Endothelial cell of umbilical vein (primary cell): ENCODE data around the gene MYCL. TPM values are rescaled to one million over a fixed set of nuclear protein-coding genes. Genes with fewer than 3 reads are reported as not detected.

Experiments used
- BruUV-seq: library from RNA; stranded (reverse); fragments of 400-500 nt; replicated peaks from 2 replicates; lab custom pipeline; 2021; lab: Mats Ljungman, UMichigan
- CTCF ChIA-PET: fragments of 300-600, 350-600 bp; sonication (Branson Sonifier 250); formaldehyde crosslinking; loops from one replicate; lab custom pipeline; 2021; ENCODE audit warnings: antibody characterized with exemption, inconsistent platforms; lab: Charles Lee
- POLR2A ChIA-PET: fragments of 300-600, 350-600 bp; sonication (Branson Sonifier 250); formaldehyde crosslinking; loops from one replicate; lab custom pipeline; 2021; ENCODE audit warnings: antibody characterized with exemption, inconsistent platforms; lab: Charles Lee
- DNase-seq: peaks from one replicate; pipeline ENCODE4 v3.0.0-alpha.2; 2011; ENCODE audit warnings: low read depth, low spot score
- FAIRE-seq: peaks from 2 replicates; lab custom pipeline; 2011; peaks lifted over from hg19 to GRCh38; lab: Jason Lieb, UNC
- H2AFZ ChIP-seq: 2 replicates; pipeline ENCODE4 v1.6.0; 2012; ENCODE audit warnings: low read depth, low read length, control low read depth, inconsistent platforms
- H3K27ac ChIP-seq: 2 replicates; pipeline ENCODE4 v1.5.1; 2011; ENCODE audit warnings: low read depth, mild to moderate bottlenecking, control low read depth, low read length, moderate library complexity; ENCODE audit not compliant: insufficient read depth
- H3K27me3 ChIP-seq, 2 experiments: 2 replicates each; pipeline versions ENCODE4 v1.6.0 to v1.6.1; 2011; ENCODE audit warnings: low read length in 2 of 2, mixed read lengths in 1 of 2; ENCODE audit not compliant: control insufficient read depth in 2 of 2, insufficient read depth in 2 of 2
- H3K36me3 ChIP-seq, 2 experiments: 2 replicates in 1 of 2; 3 replicates in 1 of 2; pipeline ENCODE4 v1.5.1; 2011; ENCODE audit warnings: low read length in 2 of 2, mild to moderate bottlenecking in 1 of 2, moderate library complexity in 1 of 2; ENCODE audit not compliant: control insufficient read depth in 2 of 2, insufficient read depth in 2 of 2; ENCODE audit errors: extremely low read depth in 1 of 2
- H3K4me1 ChIP-seq: 3 replicates; pipeline ENCODE4 v1.5.1; 2011; ENCODE audit warnings: mild to moderate bottlenecking, low read length; ENCODE audit not compliant: control insufficient read depth, insufficient read depth; ENCODE audit errors: extremely low read depth
- H3K4me2 ChIP-seq: 2 replicates; pipeline ENCODE4 v1.6.1; 2011; ENCODE audit warnings: low read length, control low read depth, mixed read lengths; ENCODE audit not compliant: insufficient read depth
- H3K4me3 ChIP-seq, 3 experiments: fragments of 200-600 bp in 1 of 3; sonication (generic), shearing (Covaris generic) in 1 of 3; replicated peaks in 1 of 3; 2 replicates each; pipeline ENCODE4 v1.5.1; 2011 to 2016; ENCODE audit warnings: control low read depth in 3 of 3, low read length in 3 of 3, mild to moderate bottlenecking in 2 of 3, inconsistent platforms in 1 of 3, low read depth in 1 of 3, moderate library complexity in 1 of 3; ENCODE audit not compliant: insufficient read depth in 1 of 3
- H3K79me2 ChIP-seq: 2 replicates; pipeline ENCODE4 v1.6.0; 2012; ENCODE audit warnings: low read length, inconsistent platforms; ENCODE audit not compliant: control insufficient read depth, insufficient read depth
- H3K9ac ChIP-seq: replicated peaks from 2 replicates; pipeline ENCODE3; 2011; ENCODE audit warnings: low read length, control low read depth; ENCODE audit not compliant: insufficient read depth; ENCODE audit errors: extremely low read depth
- H3K9me1 ChIP-seq: replicated peaks from 3 replicates; pipeline ENCODE4 v1.6.0; 2011; ENCODE audit warnings: mild to moderate bottlenecking, low read length; ENCODE audit not compliant: control insufficient read depth, insufficient read depth; ENCODE audit errors: extremely low read depth
- H3K9me3 ChIP-seq: replicated peaks from 2 replicates; pipeline ENCODE4 v1.5.1; 2012; ENCODE audit warnings: low read length, inconsistent platforms; ENCODE audit not compliant: control insufficient read depth, insufficient read depth
- H4K20me1 ChIP-seq: replicated peaks from 2 replicates; pipeline ENCODE3; 2011; ENCODE audit warnings: mild to moderate bottlenecking, low read length; ENCODE audit not compliant: control insufficient read depth, insufficient read depth; ENCODE audit errors: extremely low read depth
- EZH2 ChIP-seq: IDR thresholded peaks from 2 replicates; pipeline ENCODE4 v1.6.1; 2012; ENCODE audit warnings: borderline replicate concordance, low read depth, mild to moderate bottlenecking, moderate library complexity, low read length, inconsistent platforms; ENCODE audit not compliant: severe bottlenecking
- FOS ChIP-seq: IDR thresholded peaks from 2 replicates; pipeline ENCODE4 v1.6.1; 2011; ENCODE audit warnings: mild to moderate bottlenecking, low read length, moderate library complexity, borderline replicate concordance; ENCODE audit not compliant: insufficient read depth
- GATA2 ChIP-seq: IDR thresholded peaks from 2 replicates; pipeline ENCODE4 v1.7.0; 2011; ENCODE audit warnings: low read depth, mild to moderate bottlenecking, moderate library complexity, mixed read lengths, low read length; ENCODE audit not compliant: insufficient read length, insufficient read depth
- JUN ChIP-seq: IDR thresholded peaks from 2 replicates; pipeline ENCODE4 v1.6.1; 2011; ENCODE audit warnings: borderline replicate concordance, low read depth; ENCODE audit not compliant: insufficient read length, insufficient read depth
- MYC ChIP-seq: IDR thresholded peaks from one replicate; pipeline ENCODE4 v1.6.1; 2011; ENCODE audit warnings: mild to moderate bottlenecking, low read depth, low read length
- POLR2A ChIP-seq: IDR thresholded peaks from 2 replicates; pipeline ENCODE4 v1.6.1; 2012; ENCODE audit warnings: low read depth, mild to moderate bottlenecking, control low read depth, low read length
- POLR2AphosphoS5 ChIP-seq: IDR thresholded peaks from 2 replicates; pipeline ENCODE4 v1.6.1; 2012; ENCODE audit warnings: low read depth, mild to moderate bottlenecking, control low read depth, low read length, moderate library complexity; ENCODE audit not compliant: insufficient read depth
- dilution Hi-C: fragments of 300-500 bp; cut with MboI; formaldehyde crosslinking; loops from one replicate; pipeline ENCODE4 v1.15.0; 2019; ENCODE audit warnings: low sequenced_read_pairs; ENCODE audit not compliant: extremely low pct_ligation_motif_present
- intact Hi-C: fragments of 100-400 bp; cut with micrococcal nuclease; formaldehyde crosslinking; loops from one replicate; pipeline ENCODE4 v1.10.0; 2022
- polyA plus RNA-seq, 4 experiments: library from polyadenylated mRNA; depleted of rRNA in 3 of 4; stranded (reverse) in 3 of 4; unstranded in 1 of 4; fragments of >200 nt; gene quantifications; 2 replicates each; pipeline versions ENCODE4 v1.2.1 to v1.2.3, GENCODE V29; 2011 to 2012; ENCODE audit warnings: missing spikeins in 1 of 4
- total RNA-seq: library from RNA; stranded (reverse); gene quantifications from 2 replicates; pipeline ENCODE4 v1.2.3, GENCODE V29; 2021
- TF ChIP-seq, protein P1 (sequence below): IDR thresholded peaks from 2 replicates; pipeline ENCODE4 v1.6.1; 2011; ENCODE audit not compliant: insufficient read depth, insufficient read length
- TF ChIP-seq, protein P2 (sequence below), 2 donors: IDR thresholded peaks; 1 replicate in 1 of 2; 2 replicates in 1 of 2; pipeline ENCODE4 v1.5.1; 2011; ENCODE audit warnings: low read length in 2 of 2, mild to moderate bottlenecking in 2 of 2, moderate library complexity in 2 of 2, control low read depth in 1 of 2, inconsistent platforms in 1 of 2, low read depth in 1 of 2; ENCODE audit not compliant: insufficient read depth in 1 of 2; ENCODE audit errors: extremely low read depth in 1 of 2

Gene MYCL
- total and polyA plus RNA-seq, 2 donors (not counting 3 experiments of a cell fraction or from before 2014, with no cell fraction given) = 1.3 to 2.1 TPM

DNA sequence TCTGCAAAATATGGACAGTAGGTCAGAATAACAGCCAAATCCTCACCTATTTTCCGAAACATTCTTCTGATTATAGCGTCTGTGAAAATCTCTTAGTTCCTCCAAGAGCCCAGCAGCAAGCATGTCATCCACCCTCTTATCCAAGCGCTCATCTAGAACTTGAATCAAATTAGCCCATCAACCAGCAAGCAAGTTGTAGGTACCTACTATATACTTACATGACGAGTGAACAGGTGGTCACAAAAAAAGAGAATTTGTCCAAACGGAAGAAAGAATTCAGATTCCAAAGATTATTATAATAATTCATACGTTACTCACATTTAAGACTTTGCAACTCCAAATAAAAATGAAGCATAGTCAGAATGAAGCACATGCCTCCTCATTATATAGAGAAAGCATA, 53.8 kb downstream of the MYCL start:
- H4K20me1 ChIP-seq = no peaks in the 10 kb centered on the region
- dilution Hi-C loops = no loop called here
- H3K4me1 ChIP-seq = peaks cover 8% of the 10 kb centered on the region
- H3K27me3 ChIP-seq = no peaks in the 10 kb centered on the region
- peaks cover 10 to 11% of the 10 kb centered on the region in 2 experiments for H3K36me3 ChIP-seq
- no peak overlapping the region for H3K9ac ChIP-seq
- BruUV-seq = no TSS peak
- DNase-seq = no peak
- TF ChIP-seq POLR2A = no peak
- TF ChIP-seq, protein P1, sequence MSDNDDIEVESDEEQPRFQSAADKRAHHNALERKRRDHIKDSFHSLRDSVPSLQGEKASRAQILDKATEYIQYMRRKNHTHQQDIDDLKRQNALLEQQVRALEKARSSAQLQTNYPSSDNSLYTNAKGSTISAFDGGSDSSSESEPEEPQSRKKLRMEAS = no peak
- no peak for TF ChIP-seq POLR2AphosphoS5
- no peak for TF ChIP-seq FOS
- no peak for TF ChIP-seq MYC
- TF ChIP-seq JUN = no peak
- no peak for TF ChIP-seq GATA2
- TF ChIP-seq, protein P2, sequence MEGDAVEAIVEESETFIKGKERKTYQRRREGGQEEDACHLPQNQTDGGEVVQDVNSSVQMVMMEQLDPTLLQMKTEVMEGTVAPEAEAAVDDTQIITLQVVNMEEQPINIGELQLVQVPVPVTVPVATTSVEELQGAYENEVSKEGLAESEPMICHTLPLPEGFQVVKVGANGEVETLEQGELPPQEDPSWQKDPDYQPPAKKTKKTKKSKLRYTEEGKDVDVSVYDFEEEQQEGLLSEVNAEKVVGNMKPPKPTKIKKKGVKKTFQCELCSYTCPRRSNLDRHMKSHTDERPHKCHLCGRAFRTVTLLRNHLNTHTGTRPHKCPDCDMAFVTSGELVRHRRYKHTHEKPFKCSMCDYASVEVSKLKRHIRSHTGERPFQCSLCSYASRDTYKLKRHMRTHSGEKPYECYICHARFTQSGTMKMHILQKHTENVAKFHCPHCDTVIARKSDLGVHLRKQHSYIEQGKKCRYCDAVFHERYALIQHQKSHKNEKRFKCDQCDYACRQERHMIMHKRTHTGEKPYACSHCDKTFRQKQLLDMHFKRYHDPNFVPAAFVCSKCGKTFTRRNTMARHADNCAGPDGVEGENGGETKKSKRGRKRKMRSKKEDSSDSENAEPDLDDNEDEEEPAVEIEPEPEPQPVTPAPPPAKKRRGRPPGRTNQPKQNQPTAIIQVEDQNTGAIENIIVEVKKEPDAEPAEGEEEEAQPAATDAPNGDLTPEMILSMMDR (IDR thresholded peaks at IDR 0.05; ENCODE audit: extremely low read depth in 1 of 2, insufficient read depth in 1 of 2, low read depth in 1 of 2, low read length in 2 of 2) = no peak
- no peak for TF ChIP-seq EZH2
- no peaks in the 10 kb centered on the region for H3K9me3 ChIP-seq
- no peak overlapping the region for H3K4me3 ChIP-seq
- no peak for FAIRE-seq
- H3K27ac ChIP-seq = no peak overlapping the region
- H3K4me2 ChIP-seq = no peak overlapping the region
- CTCF ChIA-PET = no interaction called here
- intact Hi-C loops = loop anchor here (5.0 kb wide), 2 partner anchors 54 to 524 kb away; partner anchors contain the start of genes MYCL and SMAP2
- POLR2A ChIA-PET = no interaction called here
- no peaks in the 10 kb centered on the region for H3K9me1 ChIP-seq
- peaks cover 2% of the 10 kb centered on the region for H3K79me2 ChIP-seq
- no peak overlapping the region for H2AFZ ChIP-seq
